EH (cell line): ENCODE results near the gene JAML.
A peak's percentile ranks its signal among the peaks of the same experiment; 100 is the strongest.

Source experiments
- DNase-seq: peaks from one replicate; pipeline ENCODE4 v3.0.0-alpha.2; 2015; ENCODE audit warnings: low read depth

JAML gene, protein sequence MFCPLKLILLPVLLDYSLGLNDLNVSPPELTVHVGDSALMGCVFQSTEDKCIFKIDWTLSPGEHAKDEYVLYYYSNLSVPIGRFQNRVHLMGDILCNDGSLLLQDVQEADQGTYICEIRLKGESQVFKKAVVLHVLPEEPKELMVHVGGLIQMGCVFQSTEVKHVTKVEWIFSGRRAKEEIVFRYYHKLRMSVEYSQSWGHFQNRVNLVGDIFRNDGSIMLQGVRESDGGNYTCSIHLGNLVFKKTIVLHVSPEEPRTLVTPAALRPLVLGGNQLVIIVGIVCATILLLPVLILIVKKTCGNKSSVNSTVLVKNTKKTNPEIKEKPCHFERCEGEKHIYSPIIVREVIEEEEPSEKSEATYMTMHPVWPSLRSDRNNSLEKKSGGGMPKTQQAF

DNA sequence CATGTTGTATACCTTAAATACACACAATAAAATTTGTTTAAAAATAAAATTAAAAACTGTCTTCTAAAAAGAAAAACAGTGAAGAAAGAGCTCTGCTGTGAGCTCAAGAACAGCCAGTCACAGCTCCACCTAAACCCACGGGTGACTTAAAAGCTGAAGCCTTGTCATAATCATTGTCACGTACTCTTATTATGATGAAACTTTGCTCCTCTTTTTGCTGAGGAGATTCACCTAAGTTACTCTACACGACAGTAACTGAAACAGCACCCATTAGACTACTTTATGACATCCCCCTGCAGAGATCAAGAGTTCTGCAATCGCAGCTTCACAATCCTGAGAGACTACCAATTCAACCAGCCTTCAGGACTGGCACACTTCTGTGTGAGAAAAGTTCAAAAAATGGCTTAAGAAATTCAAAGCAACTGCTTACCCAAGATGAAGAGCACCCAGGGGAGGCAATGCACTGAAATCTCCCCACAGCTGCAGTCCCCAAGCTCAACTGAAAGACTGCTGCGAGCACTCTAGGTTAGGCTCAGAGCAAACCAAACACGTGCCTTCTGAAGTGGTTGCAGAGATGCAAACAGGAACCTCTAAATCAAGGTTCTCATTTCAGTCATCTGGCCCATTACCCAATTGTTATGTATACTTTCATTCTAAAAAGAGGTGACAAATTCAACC is at the start of gene JAML:
JAML (minus strand) TSS at position 501 of the 678 bp plus-strand sequence. CDS start 10,145 bp downstream, outside the sequence.
- no peak for DNase-seq

DNA sequence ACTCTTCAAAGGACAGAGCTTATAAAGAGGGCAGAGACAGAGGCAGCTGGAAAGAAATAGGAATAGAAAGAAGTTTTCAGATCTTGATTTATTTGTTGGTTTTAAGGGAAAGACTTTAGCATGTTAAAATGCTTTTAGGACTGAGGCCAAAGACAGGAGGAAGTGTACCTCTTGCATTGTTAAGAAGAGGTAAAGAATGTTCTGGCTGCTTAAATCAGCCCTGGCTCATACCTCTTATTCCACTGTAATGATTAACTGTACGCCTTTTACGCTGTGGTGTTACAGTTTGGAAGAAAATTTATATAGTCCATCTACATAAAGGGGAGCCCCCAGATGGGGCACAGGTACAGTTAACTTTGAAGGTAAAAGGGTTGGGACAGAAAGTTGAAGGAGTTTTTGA is 49.4 kb upstream of the JAML start:
- DNase-seq = no peak

- no peak for DNase-seq
These were observed 47.2 kb upstream of the JAML start for GRCh38 chr11:118272001-118272400.

DNA sequence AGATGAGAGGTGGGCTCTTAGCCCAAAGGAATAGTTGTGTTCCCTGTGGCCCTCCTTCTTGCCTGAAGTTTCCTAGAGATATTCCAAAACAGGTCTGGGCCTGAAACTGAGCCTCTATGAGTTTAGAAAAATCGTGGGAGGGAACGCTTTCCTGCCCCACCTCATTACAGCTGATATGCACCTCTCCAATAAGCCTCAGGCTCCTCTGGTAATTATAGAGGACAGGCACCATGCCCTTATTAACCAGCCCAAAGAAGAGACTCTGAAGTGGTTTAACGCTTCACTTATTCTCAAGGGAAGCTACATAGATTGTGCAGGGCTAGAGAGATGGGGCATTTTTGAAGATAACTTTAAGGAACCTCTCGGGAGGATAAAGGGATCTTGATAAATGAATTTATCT is 42.7 kb upstream of the JAML start:
- no peak for DNase-seq

DNA sequence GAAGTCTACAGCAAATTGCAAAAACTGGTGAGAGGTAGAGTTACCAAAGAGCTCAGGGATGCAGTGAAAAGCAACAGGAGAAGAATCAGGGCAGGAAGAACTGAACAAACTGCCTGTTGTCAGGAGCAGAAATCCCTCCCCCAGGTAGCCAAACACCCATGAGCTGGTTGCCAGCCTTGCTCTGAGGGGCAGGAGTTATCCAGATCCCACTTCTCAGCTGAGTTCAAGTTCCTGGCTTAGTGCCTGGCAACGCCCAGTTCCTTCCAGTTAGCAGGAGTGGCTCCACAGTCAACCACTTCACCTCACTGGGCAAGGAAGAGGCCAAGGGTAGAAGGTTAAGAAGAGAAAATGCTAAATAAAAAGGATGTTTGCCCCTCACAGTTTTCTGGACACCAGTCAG is 41.1 kb upstream of the JAML start:
- DNase-seq = no peak

DNA sequence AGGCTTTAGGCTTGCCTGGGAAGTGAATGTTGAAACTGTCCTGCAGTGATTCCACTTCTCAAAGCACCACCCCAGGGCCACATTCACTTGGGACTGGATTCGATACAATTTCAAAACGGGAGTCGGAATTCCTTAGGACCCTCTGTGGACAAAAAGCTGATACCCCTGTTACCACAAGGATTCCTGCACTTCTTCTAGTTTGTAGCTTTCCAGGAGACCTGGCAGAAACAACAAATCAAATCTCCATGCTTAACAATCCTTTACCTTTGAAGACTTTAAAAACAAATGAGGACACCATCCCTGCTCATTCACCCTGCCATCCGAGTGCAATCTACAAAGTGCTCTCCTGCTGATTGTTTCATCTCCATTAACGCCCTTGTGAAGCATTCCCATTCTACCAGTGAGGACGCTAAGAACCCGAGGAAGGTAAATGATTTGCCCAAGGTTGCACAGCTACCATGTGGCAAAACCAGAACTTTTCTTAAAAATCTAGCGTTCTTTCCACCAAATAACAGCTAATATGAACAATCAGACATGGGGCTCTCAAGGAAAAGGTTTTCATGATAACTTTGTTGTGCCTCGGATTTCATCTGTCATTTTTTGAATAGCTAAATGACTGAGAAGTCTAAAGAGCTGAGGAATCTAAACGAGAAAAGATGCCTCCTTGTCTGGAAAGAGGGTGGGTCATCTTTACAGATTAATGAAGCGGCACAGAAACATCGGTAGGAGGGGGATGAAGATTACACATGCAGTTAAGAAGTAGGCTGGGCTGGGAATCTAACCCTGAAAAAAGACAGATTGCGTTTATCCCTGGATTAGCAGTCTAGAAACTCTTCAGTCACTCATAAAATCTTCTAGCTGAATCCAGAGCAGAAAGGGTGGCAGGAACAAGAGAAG is 40.0 kb upstream of the JAML start:
- no peak for DNase-seq

- no peak for DNase-seq
These were observed 39.1 kb upstream of the JAML start, which contains the start of gene MPZL2 for GRCh38 chr11:118263695-118264568. TSS of gene MPZL2 (minus strand) at chr11:118264297. CDS start at chr11:118264153, 144 bp downstream.

DNA sequence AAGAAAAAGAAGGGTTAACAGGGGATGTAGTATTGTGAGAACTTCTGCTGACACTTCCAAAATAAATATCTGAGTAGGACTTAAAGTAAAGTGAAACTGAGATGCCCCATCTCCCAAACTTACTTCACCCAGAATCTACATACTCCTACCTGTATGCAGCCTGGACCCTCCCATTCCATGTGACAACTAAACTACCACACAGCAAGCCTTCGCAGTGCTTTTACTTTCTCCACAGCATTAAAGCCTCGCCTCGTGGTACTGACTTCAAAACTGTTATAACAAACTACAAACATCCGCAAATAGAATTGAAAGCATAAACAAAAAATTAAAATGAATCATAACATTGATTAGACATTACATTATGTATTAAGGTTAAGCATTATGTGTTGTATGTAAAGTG is 38.3 kb upstream of the JAML start:
- DNase-seq = no peak

- DNase-seq = no peak
These were observed 35.5 kb upstream of the JAML start for GRCh38 chr11:118260353-118260752.

DNA sequence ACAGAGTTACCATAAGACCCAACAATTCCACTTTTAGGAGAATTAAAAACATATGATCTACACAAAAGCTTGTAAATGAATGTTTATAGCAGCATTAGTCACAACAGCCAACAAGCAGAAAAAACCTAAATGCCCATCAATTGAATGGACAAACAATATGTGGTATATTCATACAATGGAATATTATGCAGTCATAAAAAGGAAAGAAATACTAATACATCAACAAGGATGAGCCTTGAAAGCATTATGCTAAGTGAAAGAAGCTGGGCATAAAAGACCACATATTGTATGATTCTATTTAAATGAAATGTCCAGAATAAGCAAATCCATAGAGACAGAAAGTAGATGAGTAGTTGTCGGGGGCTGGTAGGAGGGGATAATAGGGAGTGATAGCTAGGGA is 34.3 kb upstream of the JAML start:
- no peak for DNase-seq

GRCh38 chr11:118258410-118258809 is 33.6 kb upstream of the JAML start:
- no peak for DNase-seq

DNA sequence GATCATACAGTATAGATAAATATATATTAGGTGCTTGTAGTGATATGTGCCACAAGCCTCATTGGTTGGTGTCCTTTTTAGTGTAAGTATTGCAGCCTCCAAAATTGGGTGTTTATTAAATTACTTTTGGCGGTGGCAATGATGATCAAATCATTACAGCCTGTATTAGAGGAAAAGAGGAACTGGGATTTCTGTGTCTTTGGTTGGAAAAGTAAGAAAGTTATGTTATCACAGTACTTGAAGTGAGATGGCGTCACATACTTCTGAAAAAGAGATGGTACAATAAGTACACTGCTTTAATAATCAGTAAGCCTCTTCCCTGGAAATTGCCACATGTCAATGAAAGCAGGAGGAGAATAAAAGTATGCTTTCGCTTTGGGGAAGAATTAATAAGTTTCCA is 27.9 kb upstream of the JAML start:
- DNase-seq = no peak

GRCh38 chr11:118251858-118252652 is 27.2 kb upstream of the JAML start, which contains the start of gene MPZL3:
TSS of gene MPZL3 (minus strand) at chr11:118252365. CDS start at chr11:118252294, 71 bp downstream.
- DNase-seq = peak; percentile 33

- DNase-seq = no peak
These were observed 22.2 kb upstream of the JAML start for GRCh38 chr11:118247041-118247440.

DNA sequence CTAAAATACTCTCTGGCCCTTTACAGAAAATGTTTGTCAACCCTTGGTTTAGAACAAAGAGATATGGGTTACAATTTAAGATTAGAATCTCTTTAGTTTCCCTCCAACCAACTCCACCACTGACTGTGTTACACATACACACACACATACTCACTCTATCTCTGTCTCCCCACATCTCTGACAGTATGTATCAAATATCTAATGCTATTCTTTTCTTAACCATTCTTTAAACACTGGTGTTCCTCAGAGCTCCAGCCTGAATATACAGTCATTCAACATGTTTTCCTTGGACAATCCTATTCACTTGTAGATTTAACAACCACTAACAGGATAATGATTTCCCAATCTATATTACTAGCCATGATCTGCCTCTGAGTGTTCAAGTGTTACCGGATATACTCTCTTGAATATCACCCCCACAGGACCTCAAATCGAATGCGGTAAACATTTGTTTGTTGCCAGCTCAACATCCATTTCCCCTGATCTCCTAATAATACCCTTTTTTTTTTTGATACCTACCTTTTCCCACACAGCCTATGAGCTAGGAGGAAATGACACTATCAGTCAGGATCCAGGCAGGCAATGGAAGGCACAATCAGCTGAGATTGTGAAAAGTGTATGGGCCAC is 21.2 kb upstream of the JAML start:
- no peak for DNase-seq

GRCh38 chr11:118243993-118244762 is 19.4 kb upstream of the JAML start:
- DNase-seq = no peak

GRCh38 chr11:118243161-118243560 is 18.4 kb upstream of the JAML start:
- no peak for DNase-seq

DNA sequence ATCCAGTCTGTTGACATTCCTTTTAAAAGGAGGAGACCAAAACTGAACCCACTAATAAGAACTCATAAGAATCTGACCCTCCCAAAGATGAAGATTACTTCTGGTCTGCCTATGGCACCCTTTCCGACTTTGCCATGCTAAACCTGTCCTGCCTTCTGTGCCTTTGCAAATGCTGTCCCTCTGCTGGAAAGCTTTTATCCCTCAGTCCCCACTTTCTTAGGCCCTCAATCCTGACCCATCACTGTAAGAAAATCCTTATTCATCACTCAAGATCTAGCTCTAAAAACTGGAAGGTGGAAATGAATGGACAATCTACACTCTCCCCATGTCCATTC is 16.9 kb upstream of the JAML start:
- no peak for DNase-seq

- no peak for DNase-seq
These were observed 16.4 kb upstream of the JAML start for GRCh38 chr11:118240999-118241763.
